ENCODE measurements around the gene GCSAM. TPM values are rescaled to one million over a fixed set of nuclear protein-coding genes. Genes with fewer than 3 reads are reported as not detected.

The GCSAM gene
- total and polyA plus RNA-seq, 2 donors (not counting 1 experiment from before 2014, with no cell fraction given): 14.9 to 24.6 TPM

GRCh38 chr3:112089956-112090886 lies 42.8 kb downstream of the GCSAM start:
- Histone ChIP-seq H3K4me1 (ENCODE audit: control insufficient read depth in 2 of 2, insufficient read depth in 2 of 2, low read length in 2 of 2) (peaks cover 26 to 38% of the 10 kb centered on the region in 2 donors), H3K79me2 (ENCODE audit: control insufficient read depth, insufficient read depth, low read length) (no peaks in the 10 kb centered on the region), H3K27me3 (replicated peaks in 1 of 4; ENCODE audit: control extremely low read depth in 1 of 4, control insufficient read depth in 3 of 4, insufficient read depth in 4 of 4, low read length in 3 of 4) (peaks cover 0 to 39% (median 22%) of the 10 kb centered on the region in 4 experiments), H3K27ac (ENCODE audit: low read length in 2 of 2) (no peak overlapping the region), H3K4me2 (replicated peaks; ENCODE audit: low read depth, low read length, poor library complexity, severe bottlenecking) (no peak overlapping the region), H3K9me3 (ENCODE audit: control extremely low read depth in 1 of 3, control insufficient read depth in 2 of 3, insufficient read depth in 1 of 3, low read length in 2 of 3) (peaks cover 0 to 9% (median 0%) of the 10 kb centered on the region in 3 donors), H2AFZ (ENCODE audit: insufficient read depth, low read depth, low read length, poor library complexity, severe bottlenecking) (no peak overlapping the region), H3K4me3 (ENCODE audit: control extremely low read depth in 1 of 5, extremely low read depth in 1 of 5, insufficient read depth in 1 of 5, low read depth in 2 of 5, low read length in 4 of 5) (no peak overlapping the region), H3K36me3 (replicated peaks in 1 of 2; ENCODE audit: control extremely low read depth in 1 of 2, control insufficient read depth in 1 of 2, extremely low read depth in 1 of 2, insufficient read depth in 2 of 2, low read length in 1 of 2) (no peaks in the 10 kb centered on the region), H3K9ac (ENCODE audit: low read length) (no peak overlapping the region), H4K20me1 (ENCODE audit: control insufficient read depth, insufficient read depth, low read length, poor library complexity, severe bottlenecking) (no peaks in the 10 kb centered on the region)
- Mint-ChIP-seq H3K4me1 (peaks cover 43% of the 10 kb centered on the region), H3K9me3 (ENCODE audit: insufficient read depth) (no peaks in the 10 kb centered on the region), H3K27ac (no peak overlapping the region), H3K4me3 (no peak overlapping the region), H3K27me3 (peaks cover 30% of the 10 kb centered on the region)
- DNase-seq (no peak), ATAC-seq (ENCODE audit: low read depth) (no peak)
- TF ChIP-seq CTCF (IDR thresholded peaks at IDR 0.05) (no peak), EZH2 (IDR thresholded peaks at IDR 0.05; ENCODE audit: borderline replicate concordance, insufficient read depth, low read depth, low read length, poor library complexity, severe bottlenecking) (no peak)
- POLR2A ChIA-PET: interaction anchor here (0.6 kb wide), 2 partner anchors 23 to 24 kb away, joined by 4 to 8 read pairs; no protein-coding TSS in a partner anchor
- CTCF ChIA-PET: interaction anchor here (0.6 to 1.1 kb wide), 2 partner anchors 22 to 423 kb away, joined by 3 to 4 read pairs; no protein-coding TSS in a partner anchor
- WGBS (ENCODE audit: insufficient coverage): 57% methylated on average over 5 of the region's 9 CpGs
- intact Hi-C loops (cut with micrococcal nuclease): no loop called here

DNA sequence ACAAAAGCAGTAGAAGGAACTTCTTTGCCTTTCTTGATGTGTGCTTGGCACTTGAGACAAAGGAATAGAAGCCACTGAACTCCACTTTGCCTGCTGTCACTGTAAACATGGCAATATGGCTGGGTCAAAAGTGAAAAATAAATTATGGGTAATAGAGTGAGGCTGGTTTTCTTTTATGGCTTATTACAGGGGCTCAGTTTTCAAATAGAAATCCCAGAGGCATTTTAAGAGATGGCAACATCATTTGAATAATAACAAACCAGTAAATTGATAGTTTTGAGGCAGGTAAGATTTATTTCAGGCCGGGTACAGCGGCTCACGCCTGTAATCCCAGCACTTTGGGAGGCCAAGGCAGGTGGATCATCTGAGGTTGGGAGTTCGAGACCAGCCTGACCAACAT lies 44.1 kb downstream of the GCSAM start:
- DNase-seq (no peak), ATAC-seq (ENCODE audit: low read depth) (no peak)
- POLR2A ChIA-PET: no interaction called here
- Histone ChIP-seq H3K4me2 (replicated peaks; ENCODE audit: low read depth, low read length, poor library complexity, severe bottlenecking) (no peak overlapping the region), H3K4me1 (ENCODE audit: control insufficient read depth in 2 of 2, insufficient read depth in 2 of 2, low read length in 2 of 2) (peaks cover 26 to 38% of the 10 kb centered on the region in 2 donors), H3K36me3 (replicated peaks in 1 of 2; ENCODE audit: control extremely low read depth in 1 of 2, control insufficient read depth in 1 of 2, extremely low read depth in 1 of 2, insufficient read depth in 2 of 2, low read length in 1 of 2) (no peaks in the 10 kb centered on the region), H3K9me3 (ENCODE audit: control extremely low read depth in 1 of 3, control insufficient read depth in 2 of 3, insufficient read depth in 1 of 3, low read length in 2 of 3) (peaks cover 0 to 9% (median 0%) of the 10 kb centered on the region in 3 donors), H3K79me2 (ENCODE audit: control insufficient read depth, insufficient read depth, low read length) (no peaks in the 10 kb centered on the region), H3K27ac (ENCODE audit: low read length in 2 of 2) (no peak overlapping the region), H3K4me3 (ENCODE audit: control extremely low read depth in 1 of 5, extremely low read depth in 1 of 5, insufficient read depth in 1 of 5, low read depth in 2 of 5, low read length in 4 of 5) (no peak overlapping the region), H3K9ac (ENCODE audit: low read length) (no peak overlapping the region), H2AFZ (ENCODE audit: insufficient read depth, low read depth, low read length, poor library complexity, severe bottlenecking) (no peak overlapping the region), H4K20me1 (ENCODE audit: control insufficient read depth, insufficient read depth, low read length, poor library complexity, severe bottlenecking) (no peaks in the 10 kb centered on the region), H3K27me3 (replicated peaks in 1 of 4; ENCODE audit: control extremely low read depth in 1 of 4, control insufficient read depth in 3 of 4, insufficient read depth in 4 of 4, low read length in 3 of 4) (peaks cover 0 to 39% (median 22%) of the 10 kb centered on the region in 4 experiments)
- Mint-ChIP-seq H3K4me1 (peaks cover 43% of the 10 kb centered on the region), H3K27me3 (peaks cover 30% of the 10 kb centered on the region), H3K4me3 (no peak overlapping the region), H3K9me3 (ENCODE audit: insufficient read depth) (no peaks in the 10 kb centered on the region), H3K27ac (no peak overlapping the region)
- intact Hi-C loops (cut with micrococcal nuclease): no loop called here
- CTCF ChIA-PET: no interaction called here
- no CpG with 5 or more reads among the region's 4 CpGs for WGBS (ENCODE audit: insufficient coverage)
- TF ChIP-seq CTCF (IDR thresholded peaks at IDR 0.05): no peak
- no peak for TF ChIP-seq EZH2 (IDR thresholded peaks at IDR 0.05; ENCODE audit: borderline replicate concordance, insufficient read depth, low read depth, low read length, poor library complexity, severe bottlenecking)

Data from B cell (primary cell).